Measurements from ENCODE around the gene TBC1D17. TPM values are rescaled to one million over a fixed set of nuclear protein-coding genes. Genes with fewer than 3 reads are reported as not detected.

Gene TBC1D17
- total and polyA plus RNA-seq, 8 donors: 10.5 to 77.1 (median 35.3) TPM

GRCh38 chr19:49930483-49931011 is 53.0 kb downstream of the TBC1D17 start:
- peaks cover 6 to 48% (median 29%) of the 10 kb centered on the region in 4 donors for H3K36me3 ChIP-seq
- intact Hi-C loops (cut with DNase I; ENCODE audit: low total_unique reads): no loop called here
- H3K27me3 ChIP-seq: no peaks in the 10 kb centered on the region
- H3K9me3 ChIP-seq: no peaks in the 10 kb centered on the region
- peak in 1 of 2 donors; percentile 68 for DNase-seq
- peaks cover 15 to 41% (median 30%) of the 10 kb centered on the region in 4 donors for H3K4me1 ChIP-seq
- WGBS, 5 donors: 60 to 67% (median 64%) methylated on average over 15 of the region's 15 CpGs
- peak overlapping the region in 4 of 5 donors; percentile 24 to 99 (median 93) for H3K27ac ChIP-seq
- no peak for TF ChIP-seq EP300 (IDR thresholded peaks at IDR 0.05)
- TF ChIP-seq POLR2A (IDR thresholded peaks at IDR 0.05): no peak
- no peak for TF ChIP-seq POLR2AphosphoS5 (IDR thresholded peaks at IDR 0.05)
- no peak for TF ChIP-seq CTCF (IDR thresholded peaks at IDR 0.05)
- H3K4me3 ChIP-seq: peak overlapping the region in 3 of 4 donors; percentile 93 to 100 (median 97)

GRCh38 chr19:49931293-49932040 is 54.0 kb downstream of the TBC1D17 start:
- Histone ChIP-seq H3K36me3 (peaks cover 6 to 41% (median 25%) of the 10 kb centered on the region in 4 donors), H3K27me3 (no peaks in the 10 kb centered on the region), H3K9me3 (no peaks in the 10 kb centered on the region), H3K27ac (no peak overlapping the region), H3K4me1 (peaks cover 15 to 33% (median 28%) of the 10 kb centered on the region in 4 donors), H3K4me3 (no peak overlapping the region)
- TF ChIP-seq POLR2A (IDR thresholded peaks at IDR 0.05) (no peak), EP300 (IDR thresholded peaks at IDR 0.05) (no peak), CTCF (IDR thresholded peaks at IDR 0.05) (no peak), POLR2AphosphoS5 (IDR thresholded peaks at IDR 0.05) (no peak)
- WGBS, 5 donors: 89 to 98% (median 94%) methylated on average over 7 of the region's 7 CpGs
- intact Hi-C loops (cut with DNase I; ENCODE audit: low total_unique reads): no loop called here
- DNase-seq: no peak

GRCh38 chr19:49932041-49932451 is 54.5 kb downstream of the TBC1D17 start:
- intact Hi-C loops (cut with DNase I; ENCODE audit: low total_unique reads): no loop called here
- Histone ChIP-seq H3K4me3 (no peak overlapping the region), H3K27me3 (no peaks in the 10 kb centered on the region), H3K9me3 (no peaks in the 10 kb centered on the region), H3K4me1 (peaks cover 14 to 28% (median 23%) of the 10 kb centered on the region in 4 donors), H3K36me3 (peaks cover 6 to 35% (median 19%) of the 10 kb centered on the region in 4 donors), H3K27ac (no peak overlapping the region)
- TF ChIP-seq POLR2A (IDR thresholded peaks at IDR 0.05) (no peak), CTCF (IDR thresholded peaks at IDR 0.05) (no peak), POLR2AphosphoS5 (IDR thresholded peaks at IDR 0.05) (no peak), EP300 (IDR thresholded peaks at IDR 0.05) (no peak)
- WGBS, 5 donors: 86 to 95% (median 95%) methylated on average over 5 of the region's 5 CpGs
- DNase-seq: no peak

GRCh38 chr19:49932731-49933131 is 55.2 kb downstream of the TBC1D17 start:
- no peaks in the 10 kb centered on the region for H3K9me3 ChIP-seq
- no peaks in the 10 kb centered on the region for H3K27me3 ChIP-seq
- DNase-seq: peak in 1 of 2 donors; percentile 51
- no peak overlapping the region for H3K4me3 ChIP-seq
- peaks cover 8 to 28% (median 19%) of the 10 kb centered on the region in 4 donors for H3K4me1 ChIP-seq
- intact Hi-C loops (cut with DNase I; ENCODE audit: low total_unique reads): no loop called here
- TF ChIP-seq EP300 (IDR thresholded peaks at IDR 0.05) (no peak), POLR2A (IDR thresholded peaks at IDR 0.05) (no peak), POLR2AphosphoS5 (IDR thresholded peaks at IDR 0.05) (no peak), CTCF (IDR thresholded peaks at IDR 0.05) (no peak)
- H3K36me3 ChIP-seq: peaks cover 6 to 28% (median 13%) of the 10 kb centered on the region in 4 donors
- WGBS, 5 donors: 88 to 95% (median 89%) methylated on average over 15 to 25 of the region's 25 CpGs
- H3K27ac ChIP-seq: no peak overlapping the region

Measured in stomach (tissue), 9 donors.